Measurements from ENCODE around the gene COL10A1.

The COL10A1 gene

GRCh38 chr6:116100419-116101301 lies 25.3 kb downstream of the COL10A1 start, which contains the start of gene NT5DC1 (continued):
- TF ChIP-seq REST (tag by site-specific recombination; IDR thresholded peaks at IDR 0.05) (no peak), ZNF350 (tag by site-specific recombination; IDR thresholded peaks at IDR 0.05) (no peak), ZBTB20 (tag by site-specific recombination; IDR thresholded peaks at IDR 0.05) (peak; percentile 91), ZNF221 (tag by site-specific recombination; IDR thresholded peaks at IDR 0.05; ENCODE audit: borderline replicate concordance) (no peak), ELK4 (IDR thresholded peaks at IDR 0.05; ENCODE audit: borderline replicate concordance, low read depth, low read length) (no peak), ZNF266 (tag by site-specific recombination; IDR thresholded peaks at IDR 0.05; ENCODE audit: low read depth) (no peak), ZNF302 (tag by site-specific recombination; IDR thresholded peaks at IDR 0.05; ENCODE audit: low read depth) (no peak), ZNF660 (tag by site-specific recombination; IDR thresholded peaks at IDR 0.05) (peak; percentile 74; the same call in 1 of the 2 replicates), KLF9 (tag by site-specific recombination; IDR thresholded peaks at IDR 0.05; ENCODE audit: low read depth) (peak; percentile 56; the same call in 1 of the 2 replicates), SCRT2 (tag by site-specific recombination; IDR thresholded peaks at IDR 0.05) (no peak), ZNF37A (tag by site-specific recombination; IDR thresholded peaks at IDR 0.05) (no peak), ZNF626 (tag by site-specific recombination; IDR thresholded peaks at IDR 0.05) (no peak), GLI2 (tag by site-specific recombination; IDR thresholded peaks at IDR 0.05; ENCODE audit: borderline replicate concordance, low read depth) (no peak), ZNF426 (tag by site-specific recombination; IDR thresholded peaks at IDR 0.05) (no peak), MYNN (tag by site-specific recombination; IDR thresholded peaks at IDR 0.05; ENCODE audit: borderline replicate concordance) (0 out of 2 replicates have a peak, but pooled peaks have one; percentile 56), ZNF621 (tag by site-specific recombination; IDR thresholded peaks at IDR 0.05) (no peak), YY1 (tag by site-specific recombination; IDR thresholded peaks at IDR 0.05) (peak; percentile 93), ZNF488 (tag by site-specific recombination; IDR thresholded peaks at IDR 0.05) (no peak), HOXD13 (CRISPR knock-in tag; IDR thresholded peaks at IDR 0.05; ENCODE audit: borderline replicate concordance) (no peak), OVOL3 (tag by site-specific recombination; IDR thresholded peaks at IDR 0.05) (no peak), ZNF366 (tag by site-specific recombination; conservative IDR thresholded peaks at IDR 0.05) (no peak), ZNF10 (tag by site-specific recombination; IDR thresholded peaks at IDR 0.05) (0 out of 2 replicates have a peak, but pooled peaks have one; percentile 7), ZNF580 (tag by site-specific recombination; IDR thresholded peaks at IDR 0.05) (peak; percentile 73), ZNF747 (tag by site-specific recombination; IDR thresholded peaks at IDR 0.05) (no peak), ZNF121 (tag by site-specific recombination; IDR thresholded peaks at IDR 0.05) (peak; percentile 33; the same call in 1 of the 2 replicates), ZNF707 (tag by site-specific recombination; IDR thresholded peaks at IDR 0.05) (no peak), ZNF416 (tag by site-specific recombination; IDR thresholded peaks at IDR 0.05) (no peak), ZNF362 (tag by site-specific recombination; IDR thresholded peaks at IDR 0.05) (no peak), AEBP2 (tag by site-specific recombination; IDR thresholded peaks at IDR 0.05; ENCODE audit: borderline replicate concordance) (no peak), RBAK (tag by site-specific recombination; IDR thresholded peaks at IDR 0.05) (no peak)

Data from HEK293 (cell line).